Spleen (tissue), 7 donors: Measurements from ENCODE around the gene DEFB108B.
A peak's percentile ranks its signal among the peaks of the same experiment; 100 is the strongest.
"Not testable (repeated sequence)": the region's sequence is repeated elsewhere in the genome, so short reads cannot be mapped to it uniquely, and the experiment has no call there.

Source experiments
- POLR2A ChIP-seq, 3 donors: fragments of 450-650 bp; IDR thresholded peaks; one replicate each; pipeline ENCODE4 v1.5.1; 2017; ENCODE audit warnings: antibody characterized with exemption in 3 of 3, mild to moderate bottlenecking in 1 of 3
- TF ChIP-seq, protein P1 (sequence below), 11 experiments: fragments of 200-600 bp in 7 of 11; fragments of 450-650 bp in 4 of 11; sonication (generic) in 4 of 11; IDR thresholded peaks in 8 of 11; conservative IDR thresholded peaks in 3 of 11; 1 replicate in 7 of 11; 2 replicates in 4 of 11; pipeline versions ENCODE4 v1.4.0 to v1.8.0; 2016 to 2021; ENCODE audit warnings: antibody characterized with exemption in 11 of 11, inconsistent platforms in 4 of 11, mild to moderate bottlenecking in 1 of 11
- donor health status: DM: no; HTN: no; CAD: no; lungs with moderate emphysema.
- donor health status: DM: no; HTN: no; CAD: no.
- donor health status: DM: no; HTN: no; CAD: no.

DNA sequence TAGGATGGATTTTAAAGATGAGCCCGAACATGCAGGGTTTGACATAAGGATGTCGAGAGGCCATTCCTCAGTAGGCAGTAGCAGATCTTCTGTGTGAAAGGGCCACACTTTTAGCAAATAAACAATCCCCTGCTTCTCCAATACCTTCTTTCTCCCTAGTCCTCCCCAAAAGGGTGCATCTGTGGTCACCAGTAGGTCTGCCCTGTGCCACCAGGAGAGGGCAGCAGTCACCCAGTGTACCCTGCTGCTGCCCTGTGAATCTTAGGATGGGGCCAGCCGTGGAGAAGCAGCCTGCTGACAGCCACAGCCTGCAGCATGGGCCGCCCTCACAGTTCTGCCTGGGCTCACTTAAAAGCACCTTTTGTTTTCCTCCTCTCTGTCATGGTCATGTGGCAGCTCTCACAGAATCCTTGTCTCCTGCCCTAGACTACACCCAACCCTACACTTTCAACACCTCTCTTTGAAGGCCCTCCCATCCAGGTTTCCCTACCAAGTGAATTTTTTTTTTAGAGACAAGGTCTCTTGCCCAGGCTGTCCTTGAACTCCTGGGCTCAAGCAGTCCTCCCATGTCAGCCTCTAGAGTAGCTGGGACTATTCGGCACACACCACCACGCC lies 40.3 kb upstream of the DEFB108B start:
- TF ChIP-seq POLR2A (IDR thresholded peaks at IDR 0.05): not testable (repeated sequence)
- TF ChIP-seq, protein P1, sequence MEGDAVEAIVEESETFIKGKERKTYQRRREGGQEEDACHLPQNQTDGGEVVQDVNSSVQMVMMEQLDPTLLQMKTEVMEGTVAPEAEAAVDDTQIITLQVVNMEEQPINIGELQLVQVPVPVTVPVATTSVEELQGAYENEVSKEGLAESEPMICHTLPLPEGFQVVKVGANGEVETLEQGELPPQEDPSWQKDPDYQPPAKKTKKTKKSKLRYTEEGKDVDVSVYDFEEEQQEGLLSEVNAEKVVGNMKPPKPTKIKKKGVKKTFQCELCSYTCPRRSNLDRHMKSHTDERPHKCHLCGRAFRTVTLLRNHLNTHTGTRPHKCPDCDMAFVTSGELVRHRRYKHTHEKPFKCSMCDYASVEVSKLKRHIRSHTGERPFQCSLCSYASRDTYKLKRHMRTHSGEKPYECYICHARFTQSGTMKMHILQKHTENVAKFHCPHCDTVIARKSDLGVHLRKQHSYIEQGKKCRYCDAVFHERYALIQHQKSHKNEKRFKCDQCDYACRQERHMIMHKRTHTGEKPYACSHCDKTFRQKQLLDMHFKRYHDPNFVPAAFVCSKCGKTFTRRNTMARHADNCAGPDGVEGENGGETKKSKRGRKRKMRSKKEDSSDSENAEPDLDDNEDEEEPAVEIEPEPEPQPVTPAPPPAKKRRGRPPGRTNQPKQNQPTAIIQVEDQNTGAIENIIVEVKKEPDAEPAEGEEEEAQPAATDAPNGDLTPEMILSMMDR (IDR thresholded peaks at IDR 0.05 in 8 of 11, conservative IDR thresholded peaks at IDR 0.05 in 3 of 11): peak; percentile 57 to 81 (median 65)
